Measurements from ENCODE around the gene TMEM87B. TPM values are rescaled to one million over a fixed set of nuclear protein-coding genes. Genes with fewer than 3 reads are reported as not detected.

Gene TMEM87B
- total and polyA plus RNA-seq, 7 donors = 1.7 to 6.0 (median 3.2) TPM

GRCh38 chr2:112085916-112086669 lies 31.0 kb downstream of the TMEM87B start:
- no peak for TF ChIP-seq CTCF (IDR thresholded peaks at IDR 0.05)
- ATAC-seq = no peak
- WGBS, 3 donors = 84 to 88% (median 85%) methylated on average over 9 of the region's 9 CpGs

GRCh38 chr2:112087346-112088020 lies 32.4 kb downstream of the TMEM87B start:
- no peaks in the 10 kb centered on the region for H3K27me3 ChIP-seq (ENCODE audit: insufficient read depth in 3 of 3, low read length in 2 of 3)
- H3K27ac ChIP-seq = no peak overlapping the region
- DNase-seq (no peak), ATAC-seq (no peak)
- no peaks in the 10 kb centered on the region for H3K9me3 ChIP-seq
- no peak for TF ChIP-seq CTCF (IDR thresholded peaks at IDR 0.05)
- intact Hi-C loops (cut with DNase I) = no loop called here
- 81 to 89% (median 86%) methylated on average over 9 of the region's 9 CpGs for WGBS, 3 donors
- no peak overlapping the region for H3K4me3 ChIP-seq
- no peaks in the 10 kb centered on the region for H3K4me1 ChIP-seq
- peaks cover 0 to 53% of the 10 kb centered on the region in 2 donors for H3K36me3 ChIP-seq (ENCODE audit: insufficient read depth in 1 of 2, low read depth in 1 of 2)

More at GRCh38 chr2:112085916-112086669, 31.0 kb downstream of the TMEM87B start:
- peaks cover 0 to 61% of the 10 kb centered on the region in 2 donors for H3K36me3 ChIP-seq (ENCODE audit: insufficient read depth in 1 of 2, low read depth in 1 of 2)
- H3K27me3 ChIP-seq (ENCODE audit: insufficient read depth in 3 of 3, low read length in 2 of 3) = no peaks in the 10 kb centered on the region
- no peak overlapping the region for H3K4me3 ChIP-seq
- H3K27ac ChIP-seq = no peak overlapping the region
- intact Hi-C loops (cut with DNase I) = no loop called here
- peak in 1 of 2 donors; percentile 35 for DNase-seq
- no peaks in the 10 kb centered on the region for H3K4me1 ChIP-seq
- no peaks in the 10 kb centered on the region for H3K9me3 ChIP-seq

GRCh38 chr2:112089375-112089774 lies 34.3 kb downstream of the TMEM87B start:
- intact Hi-C loops (cut with DNase I) = no loop called here
- Histone ChIP-seq H3K27me3 (ENCODE audit: insufficient read depth in 3 of 3, low read length in 2 of 3) (no peaks in the 10 kb centered on the region), H3K4me1 (no peaks in the 10 kb centered on the region), H3K4me3 (no peak overlapping the region), H3K27ac (no peak overlapping the region), H3K36me3 (ENCODE audit: insufficient read depth in 1 of 2, low read depth in 1 of 2) (peaks cover 0 to 47% of the 10 kb centered on the region in 2 donors), H3K9me3 (no peaks in the 10 kb centered on the region)
- no peak for TF ChIP-seq CTCF (IDR thresholded peaks at IDR 0.05)
- DNase-seq (no peak), ATAC-seq (no peak)
- 77 to 79% (median 79%) methylated on average over 5 of the region's 5 CpGs for WGBS, 3 donors

- ATAC-seq (no peak), DNase-seq (no peak)
- Histone ChIP-seq H3K4me1 (no peaks in the 10 kb centered on the region), H3K36me3 (ENCODE audit: insufficient read depth in 1 of 2, low read depth in 1 of 2) (peaks cover 0 to 37% of the 10 kb centered on the region in 2 donors), H3K27ac (no peak overlapping the region), H3K4me3 (no peak overlapping the region), H3K27me3 (ENCODE audit: insufficient read depth in 3 of 3, low read length in 2 of 3) (no peaks in the 10 kb centered on the region), H3K9me3 (no peaks in the 10 kb centered on the region)
- intact Hi-C loops (cut with DNase I) = no loop called here
- no peak for TF ChIP-seq CTCF (IDR thresholded peaks at IDR 0.05)
- WGBS, 3 donors = 86 to 89% (median 88%) methylated on average over 6 of the region's 6 CpGs
Observed at GRCh38 chr2:112092286-112093041, 37.4 kb downstream of the TMEM87B start.
